Epithelial cell of proximal tubule (primary cell): ENCODE data around the gene ANKHD1. TPM values are rescaled to one million over a fixed set of nuclear protein-coding genes. Genes with fewer than 3 reads are reported as not detected.

Experiments
- DNase-seq: peaks from one replicate; pipeline ENCODE4 v3.0.0-alpha.2; 2011; ENCODE audit warnings: low read depth
- H3K4me3 ChIP-seq: 2 replicates; pipeline ENCODE4 v1.5.1; 2011; ENCODE audit warnings: low read depth, mild to moderate bottlenecking, low read length
- CTCF ChIP-seq: conservative IDR thresholded peaks from 2 replicates; pipeline ENCODE4 v1.5.1; 2012; ENCODE audit warnings: low read depth, mild to moderate bottlenecking, low read length
- total RNA-seq: library from RNA; depleted of rRNA; stranded (reverse); fragments of >200 nt; gene quantifications from 2 replicates; pipeline ENCODE4 v1.2.3, GENCODE V29; 2015

The ANKHD1 gene
- total RNA-seq, 1 donor from 2014 or later, result 32.6 TPM

- no peak overlapping the region for H3K4me3 ChIP-seq
- DNase-seq, result no peak
- no peak for TF ChIP-seq CTCF
Observed at GRCh38 chr5:140365282-140365681, 36.4 kb upstream of the ANKHD1 start.

GRCh38 chr5:140365941-140366340, 35.7 kb upstream of the ANKHD1 start:
- no peak for TF ChIP-seq CTCF
- H3K4me3 ChIP-seq, result no peak overlapping the region
- DNase-seq, result no peak

DNA sequence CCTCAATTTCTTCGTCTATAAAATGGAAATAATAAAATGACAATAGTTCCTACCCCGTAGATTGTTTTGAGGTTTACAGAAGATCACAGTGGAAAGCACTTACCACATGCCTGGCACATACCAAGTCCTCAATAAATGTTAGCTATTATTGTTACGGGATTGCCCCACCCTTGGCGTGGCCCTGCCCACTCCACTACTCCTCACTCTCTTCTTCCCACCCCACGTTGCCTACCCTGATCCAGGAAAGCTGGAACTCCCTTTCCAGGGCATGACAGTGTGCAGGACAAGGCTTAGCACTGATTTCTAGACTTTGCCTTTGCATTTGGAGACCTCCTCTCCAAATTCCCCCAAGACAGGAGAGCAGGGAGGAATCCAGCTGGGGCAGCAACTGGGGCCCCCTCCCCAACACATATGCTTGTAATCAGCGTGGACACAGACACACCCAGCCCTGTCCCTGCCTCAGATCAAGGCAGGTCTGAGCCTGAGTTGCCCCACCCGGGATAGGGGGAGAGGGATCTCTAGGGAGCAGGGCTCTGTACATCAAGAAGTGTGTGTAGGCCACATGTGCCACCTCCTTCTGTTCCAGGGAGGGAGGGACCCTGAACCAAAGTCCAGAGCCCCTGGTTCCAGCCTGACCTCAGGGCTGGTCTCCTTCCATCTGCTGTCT, 34.9 kb upstream of the ANKHD1 start:
- no peak for TF ChIP-seq CTCF
- H3K4me3 ChIP-seq, result no peak overlapping the region
- DNase-seq, result no peak

DNA sequence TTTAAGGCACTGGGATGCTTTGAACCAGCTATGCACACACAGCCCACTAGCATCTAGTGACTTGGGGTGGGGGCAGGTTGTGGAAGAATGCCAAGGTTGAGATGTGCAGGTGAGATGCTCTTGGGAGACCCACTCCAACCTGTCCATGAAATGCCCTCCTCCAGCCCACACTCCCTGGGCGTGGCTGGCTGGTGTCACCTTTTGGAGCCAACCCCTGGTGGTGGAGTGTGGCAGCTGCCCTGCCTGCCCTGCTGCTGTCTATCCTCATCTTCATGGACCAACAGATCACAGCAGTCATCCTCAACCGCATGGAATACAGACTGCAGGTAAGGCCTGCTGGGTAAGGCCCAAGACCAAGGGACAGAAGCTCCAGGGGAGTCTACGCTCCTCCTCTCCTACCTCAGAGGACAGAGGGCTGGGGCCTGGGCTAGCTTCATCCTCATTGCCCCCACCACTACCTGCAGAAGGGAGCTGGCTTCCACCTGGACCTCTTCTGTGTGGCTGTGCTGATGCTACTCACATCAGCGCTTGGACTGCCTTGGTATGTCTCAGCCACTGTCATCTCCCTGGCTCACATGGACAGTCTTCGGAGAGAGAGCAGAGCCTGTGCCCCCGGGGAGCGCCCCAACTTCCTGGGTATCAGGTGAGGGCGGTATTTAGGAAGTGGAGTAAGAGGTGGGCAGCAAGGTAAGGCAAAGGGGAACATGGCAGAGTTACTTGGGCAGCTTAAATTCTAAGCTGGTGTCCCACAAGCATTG, 34.2 kb upstream of the ANKHD1 start:
- no peak for DNase-seq
- H3K4me3 ChIP-seq, result no peak overlapping the region
- no peak for TF ChIP-seq CTCF

GRCh38 chr5:140371356-140372151, 30.1 kb upstream of the ANKHD1 start:
- no peak for TF ChIP-seq CTCF
- no peak overlapping the region for H3K4me3 ChIP-seq
- DNase-seq, result no peak

DNA sequence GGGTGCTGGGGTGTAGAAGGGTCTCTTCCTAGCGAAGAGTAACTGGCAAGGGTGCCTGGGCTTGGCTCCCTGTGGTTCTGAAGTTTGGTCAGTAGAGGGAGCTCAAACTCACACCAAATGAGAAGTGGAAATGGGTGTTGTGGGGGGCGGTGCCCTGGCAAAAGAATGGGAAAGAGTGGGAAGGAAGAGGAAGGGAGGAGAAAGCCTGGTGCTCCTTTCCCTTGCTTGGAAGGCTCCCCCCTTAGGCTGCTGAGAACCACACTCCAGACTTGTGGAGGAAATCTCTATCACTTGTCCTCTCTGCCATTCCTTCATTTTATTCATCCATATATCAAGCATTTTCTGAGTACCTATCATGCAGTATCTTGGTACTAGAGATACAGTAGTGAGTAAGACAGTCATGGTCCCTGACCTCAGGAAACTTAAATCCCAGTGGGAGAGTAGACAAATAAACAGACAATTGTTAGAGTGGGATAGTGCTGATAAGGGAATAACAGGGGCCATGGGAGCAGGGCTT, 28.6 kb upstream of the ANKHD1 start:
- DNase-seq, result no peak

More for the DNA sequence above, 28.6 kb upstream of the ANKHD1 start:
- peak; percentile 89 for TF ChIP-seq CTCF
- H3K4me3 ChIP-seq, result no peak overlapping the region
